K562 (cell line): ENCODE measurements around the gene SPOUT1. TPM values are rescaled to one million over a fixed set of nuclear protein-coding genes. Genes with fewer than 3 reads are reported as not detected.

Experiments used
- CC2D1A ChIP-seq: fragments of 450-650 bp; IDR thresholded peaks from 2 replicates; pipeline ENCODE4 v1.6.1; 2017; ENCODE audit warnings: mild to moderate bottlenecking
- CTCFL ChIP-seq: IDR thresholded peaks from 2 replicates; pipeline ENCODE4 v1.6.1; 2011; ENCODE audit warnings: borderline replicate concordance, low read depth, mild to moderate bottlenecking, moderate library complexity, low read length; ENCODE audit not compliant: insufficient read depth, poor library complexity, severe bottlenecking
- HLTF ChIP-seq: fragments of 450-650 bp; IDR thresholded peaks from 2 replicates; pipeline ENCODE4 v1.6.1; 2016
- KDM1A ChIP-seq, 2 experiments: fragments of 450-650 bp; IDR thresholded peaks; 2 replicates each; pipeline ENCODE4 v1.6.1; 2016; ENCODE audit warnings: mild to moderate bottlenecking in 2 of 2
- MBD2 ChIP-seq: sonication (generic); IDR thresholded peaks from 2 replicates; pipeline ENCODE4 v1.6.1; 2016; ENCODE audit warnings: low read depth, borderline replicate concordance
- MCM7 ChIP-seq, 2 experiments: fragments of 450-650 bp; IDR thresholded peaks; 2 replicates each; pipeline ENCODE4 v1.6.1; 2016 to 2018
- NFIC ChIP-seq: fragments of 450-650 bp; IDR thresholded peaks from 2 replicates; pipeline ENCODE4 v1.6.1; 2017; ENCODE audit warnings: mild to moderate bottlenecking, inconsistent platforms
- REST ChIP-seq, 2 experiments: fragments of 450-650 bp; formaldehyde crosslinking in 1 of 2; IDR thresholded peaks; 2 replicates each; pipeline versions ENCODE4 v1.4.0 to v1.6.1; 2014 to 2020; ENCODE audit warnings: mild to moderate bottlenecking in 2 of 2, borderline replicate concordance in 1 of 2, low read depth in 1 of 2
- SMARCC2 ChIP-seq: fragments of 450-650 bp; IDR thresholded peaks from 2 replicates; pipeline ENCODE4 v1.6.1; 2017; ENCODE audit warnings: antibody characterized with exemption, moderate library complexity, mild to moderate bottlenecking, low read depth
- TCF7L2 ChIP-seq: fragments of 150-350 bp; IDR thresholded peaks from 2 replicates; pipeline ENCODE4 v1.6.1; 2016; ENCODE audit warnings: low read depth, mild to moderate bottlenecking, low read length, moderate library complexity
- XRCC5 ChIP-seq: fragments of 200-400 bp; formaldehyde crosslinking; IDR thresholded peaks from 2 replicates; pipeline ENCODE4 v1.6.1; 2017; ENCODE audit warnings: low read depth, mild to moderate bottlenecking, low read length
- ZNF316 ChIP-seq: fragments of 450-650 bp; IDR thresholded peaks from 2 replicates; pipeline ENCODE4 v1.6.1; 2016
- polyA plus RNA-seq, 8 experiments: library from polyadenylated mRNA; depleted of rRNA in 4 of 8; stranded (reverse) in 5 of 8; unstranded in 3 of 8; fragments of >200 nt; fragmentation: Nextera tagmentation in 2 of 8; fragmentation: Illumina TruSeq in 1 of 8; extraction: Ambion mirVana in 2 of 8; extraction: Trizol in 1 of 8; gene quantifications; 2 replicates each; pipeline versions ENCODE4 v1.2.1 to v1.2.3, GENCODE V29; 2011 to 2014; ENCODE audit warnings: inconsistent platforms in 1 of 8, missing spikeins in 1 of 8
- total RNA-seq, 7 experiments: library from RNA; depleted of rRNA in 6 of 7; stranded (reverse); fragments of >200 nt in 6 of 7; fragmentation: Illumina TruSeq in 2 of 7; extraction: Trizol in 2 of 7; gene quantifications; 2 replicates each; pipeline versions ENCODE4 v1.2.1 to v1.2.3, GENCODE V29; 2011 to 2021; ENCODE audit warnings: low replicate concordance in 1 of 7
- TF ChIP-seq, protein P1 (sequence below): fragments of 250-450 bp; sonication (Bioruptor Pico); IDR thresholded peaks from 2 replicates; pipeline ENCODE4 v1.5.0; 2021; ENCODE audit warnings: mild to moderate bottlenecking, moderate library complexity

Gene SPOUT1
- total and polyA plus RNA-seq, 9 of the 15 experiments (the other 6 are each of a cell fraction or from before 2014, with no cell fraction given), result 10.6 to 121 (median 37.4) TPM

DNA sequence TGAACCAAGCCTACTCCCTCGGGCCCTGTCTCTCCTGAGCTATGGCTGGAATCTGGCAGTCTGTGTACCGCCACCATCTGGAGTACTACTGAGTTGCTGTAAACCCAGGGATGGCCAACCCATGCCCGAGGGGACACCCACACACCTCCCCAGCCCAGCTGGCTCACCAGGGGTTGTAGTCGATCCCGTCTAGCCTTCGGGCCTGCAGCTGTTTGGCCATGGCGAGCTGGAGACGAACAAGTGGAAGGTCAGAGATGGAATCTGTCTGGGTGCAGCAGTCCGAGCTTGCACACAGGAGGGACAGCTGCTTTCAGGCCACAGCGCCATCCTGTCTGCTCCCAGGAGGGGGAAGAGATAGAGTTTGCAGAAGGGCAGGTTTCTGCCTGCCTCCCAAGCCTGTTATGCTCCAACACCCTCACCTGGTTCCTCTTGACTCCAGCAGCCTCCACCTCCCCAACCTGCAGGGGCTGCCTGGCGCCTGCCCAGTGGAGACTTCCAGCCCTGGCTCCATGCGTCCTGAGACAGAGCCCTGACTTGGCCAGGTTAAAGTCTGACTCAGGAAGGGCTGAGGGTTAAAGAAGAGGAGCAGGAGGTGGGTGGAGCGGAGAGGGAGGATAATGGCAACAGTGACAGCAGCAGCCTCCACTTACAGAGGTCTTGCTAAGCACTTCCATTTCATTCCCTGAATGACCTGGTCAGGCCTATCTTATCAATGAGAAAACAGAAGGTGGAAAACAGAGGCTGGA is 15.8 kb upstream of the SPOUT1 start (continued):
- TF ChIP-seq CTCFL (peak; percentile 4), HLTF (peak; percentile 45; the same call in 1 of the 2 replicates), MCM7 (IDR thresholded peaks at IDR 0.05) (no peak), SMARCC2 (0 out of 2 replicates have a peak, but pooled peaks have one; percentile 60), KDM1A (IDR thresholded peaks at IDR 0.05) (peak; percentile 70 to 76), NFIC (peak; percentile 68), REST (IDR thresholded peaks at IDR 0.05; ENCODE audit: borderline replicate concordance) (no peak), REST (CRISPR knock-in tag; IDR thresholded peaks at IDR 0.05; ENCODE audit: low read depth) (no peak), TCF7L2 (no peak), MBD2 (0 out of 2 replicates have a peak, but pooled peaks have one; percentile 34), XRCC5 (peak; percentile 22; the same call in 1 of the 2 replicates), ZNF316 (0 out of 2 replicates have a peak, but pooled peaks have one; percentile 15), CC2D1A (peak; percentile 42; the same call in 1 of the 2 replicates)
- TF ChIP-seq, protein P1, sequence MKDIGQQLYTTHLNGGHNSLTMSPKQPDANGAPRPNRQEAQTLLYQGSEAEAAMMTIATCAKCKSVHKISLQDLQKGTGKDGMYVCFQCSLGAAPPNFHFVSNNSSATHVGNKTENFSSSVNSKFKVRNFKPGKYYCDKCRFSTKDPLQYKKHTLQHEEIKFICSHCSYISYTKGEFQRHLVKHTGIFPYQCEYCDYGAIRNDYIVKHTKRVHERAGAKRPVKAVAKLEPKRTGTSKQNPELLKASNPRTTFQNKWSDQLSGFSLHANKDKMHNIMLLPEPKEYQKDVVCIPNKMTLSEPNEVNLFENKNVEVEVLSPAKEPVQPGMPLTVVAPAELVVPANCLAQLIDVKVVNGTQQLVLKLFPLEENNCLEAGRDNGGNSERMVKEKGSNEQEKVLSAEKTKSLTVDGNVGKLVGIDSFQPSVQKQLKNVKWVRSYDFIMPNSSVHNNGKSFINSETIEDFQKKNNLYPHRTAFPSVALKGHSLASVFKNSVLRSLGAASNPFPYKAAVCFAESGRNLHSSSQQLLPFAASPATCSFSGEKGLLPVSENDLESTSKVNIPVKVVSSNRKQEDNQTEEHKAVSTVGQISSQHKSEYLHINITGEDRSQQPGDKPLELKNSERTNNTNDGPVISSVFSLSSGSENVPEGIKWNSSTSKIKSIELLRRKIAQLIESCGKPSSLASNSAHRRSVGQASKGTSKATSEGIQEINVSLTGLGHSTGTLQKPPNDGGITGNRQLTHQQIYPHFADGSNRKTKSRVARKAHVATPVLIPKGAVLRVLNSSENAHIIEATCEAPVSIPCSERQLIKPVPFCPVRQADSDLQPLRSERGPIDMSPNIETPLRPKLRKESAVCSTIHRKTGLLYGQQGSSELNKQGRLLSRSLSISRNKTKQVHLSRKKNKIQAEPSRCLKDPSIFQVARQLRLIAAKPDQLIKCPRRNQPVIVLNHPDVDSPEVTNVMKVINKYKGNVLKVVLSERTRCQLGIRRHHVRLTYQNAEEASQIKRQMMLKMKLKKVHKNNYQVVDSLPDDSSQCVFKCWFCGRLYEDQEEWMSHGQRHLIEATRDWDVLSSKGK (CRISPR knock-in tag), result no peak
